Ishikawa (cell line): ENCODE measurements around the gene MESP1.

Source experiments
- EGR1 ChIP-seq: IDR thresholded peaks from 2 replicates; pipeline ENCODE4 v1.6.1; 2012
- EP300 ChIP-seq: IDR thresholded peaks from 2 replicates; pipeline ENCODE4 v1.6.1; 2012; ENCODE audit warnings: borderline replicate concordance
- NFIC ChIP-seq: IDR thresholded peaks from 2 replicates; pipeline ENCODE4 v1.6.1; 2012
- YY1 ChIP-seq: IDR thresholded peaks from 2 replicates; pipeline ENCODE4 v1.6.1; 2012; ENCODE audit warnings: low read depth
- TF ChIP-seq, protein P1 (sequence below): IDR thresholded peaks from 2 replicates; pipeline ENCODE4 v1.6.1; 2012; ENCODE audit warnings: low read depth, mild to moderate bottlenecking

DNA sequence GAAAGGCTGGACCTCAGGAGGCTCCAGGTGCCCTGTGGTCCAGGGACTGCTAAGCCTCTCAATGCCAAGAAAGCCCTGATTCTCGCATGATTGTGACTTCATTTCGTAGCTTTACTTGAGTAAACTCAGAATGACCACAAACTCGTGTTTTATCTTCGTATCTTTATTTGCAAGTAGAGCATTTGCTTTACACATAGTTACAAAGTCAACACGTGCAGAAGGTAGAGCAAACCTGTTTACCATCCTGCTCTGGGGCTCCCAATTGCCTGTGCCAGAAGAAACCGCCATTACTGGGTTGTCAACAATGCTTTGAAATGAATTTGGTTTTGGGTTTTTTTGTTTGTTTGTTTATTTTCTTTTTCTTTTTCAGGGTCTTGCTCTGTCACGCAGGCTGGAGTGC, 5.8 kb upstream of the MESP1 start:
- TF ChIP-seq, protein P1, sequence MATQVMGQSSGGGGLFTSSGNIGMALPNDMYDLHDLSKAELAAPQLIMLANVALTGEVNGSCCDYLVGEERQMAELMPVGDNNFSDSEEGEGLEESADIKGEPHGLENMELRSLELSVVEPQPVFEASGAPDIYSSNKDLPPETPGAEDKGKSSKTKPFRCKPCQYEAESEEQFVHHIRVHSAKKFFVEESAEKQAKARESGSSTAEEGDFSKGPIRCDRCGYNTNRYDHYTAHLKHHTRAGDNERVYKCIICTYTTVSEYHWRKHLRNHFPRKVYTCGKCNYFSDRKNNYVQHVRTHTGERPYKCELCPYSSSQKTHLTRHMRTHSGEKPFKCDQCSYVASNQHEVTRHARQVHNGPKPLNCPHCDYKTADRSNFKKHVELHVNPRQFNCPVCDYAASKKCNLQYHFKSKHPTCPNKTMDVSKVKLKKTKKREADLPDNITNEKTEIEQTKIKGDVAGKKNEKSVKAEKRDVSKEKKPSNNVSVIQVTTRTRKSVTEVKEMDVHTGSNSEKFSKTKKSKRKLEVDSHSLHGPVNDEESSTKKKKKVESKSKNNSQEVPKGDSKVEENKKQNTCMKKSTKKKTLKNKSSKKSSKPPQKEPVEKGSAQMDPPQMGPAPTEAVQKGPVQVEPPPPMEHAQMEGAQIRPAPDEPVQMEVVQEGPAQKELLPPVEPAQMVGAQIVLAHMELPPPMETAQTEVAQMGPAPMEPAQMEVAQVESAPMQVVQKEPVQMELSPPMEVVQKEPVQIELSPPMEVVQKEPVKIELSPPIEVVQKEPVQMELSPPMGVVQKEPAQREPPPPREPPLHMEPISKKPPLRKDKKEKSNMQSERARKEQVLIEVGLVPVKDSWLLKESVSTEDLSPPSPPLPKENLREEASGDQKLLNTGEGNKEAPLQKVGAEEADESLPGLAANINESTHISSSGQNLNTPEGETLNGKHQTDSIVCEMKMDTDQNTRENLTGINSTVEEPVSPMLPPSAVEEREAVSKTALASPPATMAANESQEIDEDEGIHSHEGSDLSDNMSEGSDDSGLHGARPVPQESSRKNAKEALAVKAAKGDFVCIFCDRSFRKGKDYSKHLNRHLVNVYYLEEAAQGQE = no peak
- no peak for TF ChIP-seq EGR1
- TF ChIP-seq EP300 = no peak
- no peak for TF ChIP-seq NFIC
- TF ChIP-seq YY1 = no peak
